DMS114 treated with DMSO at 0.1 percent for 48 hours (cell line): ENCODE data around the gene NPEPL1.
"Not testable (repeated sequence)": the region's sequence is repeated elsewhere in the genome, so short reads cannot be mapped to it uniquely, and the experiment has no call there.

Experiments
- DNase-seq: peaks from one replicate; lab custom pipeline; 2025; ENCODE audit not compliant: unreplicated experiment; lab: John Stamatoyannopoulos, UW

NPEPL1 gene

GRCh38 chr20:58755766-58756449 lies 63.3 kb downstream of the NPEPL1 start:
- DNase-seq = no peak

- DNase-seq = no peak
These were observed 63.8 kb downstream of the NPEPL1 start for GRCh38 chr20:58756450-58756775.

GRCh38 chr20:58757647-58758046 lies 65.0 kb downstream of the NPEPL1 start:
- DNase-seq = not testable (repeated sequence)

- DNase-seq = no peak
These were observed 67.3 kb downstream of the NPEPL1 start for GRCh38 chr20:58759947-58760346.

- DNase-seq = no peak
These were observed 68.3 kb downstream of the NPEPL1 start for GRCh38 chr20:58760856-58761255.

- DNase-seq = no peak
These were observed 69.5 kb downstream of the NPEPL1 start for GRCh38 chr20:58762120-58762519.

GRCh38 chr20:58763076-58763475 lies 70.5 kb downstream of the NPEPL1 start:
- DNase-seq = no peak
